Nephron progenitor cell (in vitro differentiated cells): Measurements from ENCODE around the gene SSH2.
A peak's percentile ranks its signal among the peaks of the same experiment; 100 is the strongest.

ENCODE experiments used
- DNase-seq: peaks from one replicate; pipeline ENCODE4 v3.0.0; 2021
- H3K27ac Mint-ChIP-seq: 2 replicates; pipeline ENCODE4 v1.8.0; 2021; ENCODE audit warnings: mild to moderate bottlenecking, moderate library complexity, mixed read lengths
- H3K27me3 Mint-ChIP-seq: 2 replicates; pipeline ENCODE4 v1.8.0; 2021; ENCODE audit warnings: mild to moderate bottlenecking, low read depth, mixed read lengths; ENCODE audit not compliant: poor library complexity
- H3K36me3 Mint-ChIP-seq: 2 replicates; pipeline ENCODE4 v1.8.0; 2021; ENCODE audit warnings: low read depth, mixed read lengths
- H3K4me1 Mint-ChIP-seq: 2 replicates; pipeline ENCODE4 v1.8.0; 2021; ENCODE audit warnings: mixed read lengths
- H3K4me3 Mint-ChIP-seq: 2 replicates; pipeline ENCODE4 v1.8.0; 2021; ENCODE audit warnings: mild to moderate bottlenecking, moderate library complexity, mixed read lengths
- H3K9me3 Mint-ChIP-seq: 2 replicates; pipeline ENCODE4 v1.8.0; 2021; ENCODE audit warnings: mild to moderate bottlenecking, moderate library complexity, mixed read lengths
- CTCF ChIP-seq: fragments of 200-600 bp; sonication (generic); IDR thresholded peaks from 2 replicates; pipeline ENCODE4 v1.5.0; 2021; ENCODE audit warnings: antibody characterized with exemption

Gene SSH2

GRCh38 chr17:29931231-29931932 lies 1.4 kb upstream of the SSH2 start:
- H3K36me3 Mint-ChIP-seq = peaks cover 4% of the 10 kb centered on the region
- no peak overlapping the region for H3K27ac Mint-ChIP-seq
- H3K9me3 Mint-ChIP-seq = no peaks in the 10 kb centered on the region
- H3K4me3 Mint-ChIP-seq = no peak overlapping the region
- H3K27me3 Mint-ChIP-seq = peaks cover 4% of the 10 kb centered on the region
- H3K4me1 Mint-ChIP-seq = peaks cover 23% of the 10 kb centered on the region
- TF ChIP-seq CTCF = peak; percentile 90
- DNase-seq = peak; percentile 57

- TF ChIP-seq CTCF = no peak
- Mint-ChIP-seq H3K36me3 (peaks cover 4% of the 10 kb centered on the region), H3K4me3 (no peak overlapping the region), H3K27me3 (no peaks in the 10 kb centered on the region), H3K9me3 (no peaks in the 10 kb centered on the region), H3K27ac (peak overlapping the region; percentile 16), H3K4me1 (peaks cover 24% of the 10 kb centered on the region)
- DNase-seq = peak; percentile 19
Measured at GRCh38 chr17:29930409-29931010, 482 bp upstream of the SSH2 start.

GRCh38 chr17:29929006-29929532 lies 959 bp downstream of the SSH2 start:
- DNase-seq = peak; percentile 36
- no peaks in the 10 kb centered on the region for H3K9me3 Mint-ChIP-seq
- H3K4me1 Mint-ChIP-seq = peaks cover 24% of the 10 kb centered on the region
- peaks cover 4% of the 10 kb centered on the region for H3K36me3 Mint-ChIP-seq
- H3K4me3 Mint-ChIP-seq = no peak overlapping the region
- no peak for TF ChIP-seq CTCF
- H3K27ac Mint-ChIP-seq = peak overlapping the region; percentile 98
- H3K27me3 Mint-ChIP-seq = no peaks in the 10 kb centered on the region

GRCh38 chr17:29927546-29927945 lies 2.5 kb downstream of the SSH2 start:
- no peak for DNase-seq
- TF ChIP-seq CTCF = no peak
- H3K4me3 Mint-ChIP-seq = peak overlapping the region; percentile 40
- H3K9me3 Mint-ChIP-seq = no peaks in the 10 kb centered on the region
- H3K4me1 Mint-ChIP-seq = peaks cover 24% of the 10 kb centered on the region
- peaks cover 4% of the 10 kb centered on the region for H3K36me3 Mint-ChIP-seq
- H3K27me3 Mint-ChIP-seq = no peaks in the 10 kb centered on the region
- no peak overlapping the region for H3K27ac Mint-ChIP-seq

- H3K27ac Mint-ChIP-seq = no peak overlapping the region
- TF ChIP-seq CTCF = no peak
- H3K9me3 Mint-ChIP-seq = no peaks in the 10 kb centered on the region
- no peak overlapping the region for H3K4me3 Mint-ChIP-seq
- H3K4me1 Mint-ChIP-seq = peaks cover 24% of the 10 kb centered on the region
- no peak for DNase-seq
- H3K27me3 Mint-ChIP-seq = no peaks in the 10 kb centered on the region
- peaks cover 4% of the 10 kb centered on the region for H3K36me3 Mint-ChIP-seq
Measured at GRCh38 chr17:29924786-29925185, 5.2 kb downstream of the SSH2 start.
